Measurements from ENCODE around the gene NDUFAF5. TPM values are rescaled to one million over a fixed set of nuclear protein-coding genes. Genes with fewer than 3 reads are reported as not detected.
A peak's percentile ranks its signal among the peaks of the same experiment; 100 is the strongest.

Gene NDUFAF5
- total RNA-seq, 1 donor, result 16.0 TPM

DNA sequence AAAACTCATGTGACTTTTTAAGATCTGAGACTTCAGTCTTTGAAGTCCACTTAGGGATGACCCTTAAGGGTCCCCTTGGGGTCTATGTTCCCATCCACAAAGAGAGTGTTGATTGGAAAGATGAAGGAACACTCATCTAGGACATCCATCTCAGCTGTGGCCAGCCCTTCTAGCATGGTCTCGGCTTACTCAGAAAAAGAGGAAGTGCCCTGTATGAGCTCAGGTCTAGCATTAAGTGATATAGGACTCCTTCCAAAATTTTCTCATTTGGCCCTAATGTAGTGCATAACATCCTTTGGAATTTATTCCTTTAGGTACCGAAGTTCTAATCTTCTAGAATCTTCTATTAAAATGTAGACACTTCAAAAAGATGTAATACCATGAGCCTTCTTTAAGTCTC, 77.4 kb downstream of the NDUFAF5 start:
- no peak overlapping the region for H3K4me3 ChIP-seq (ENCODE audit: low read depth, low read length)
- no peak for DNase-seq (ENCODE audit: low read depth)
- TF ChIP-seq, protein P1, sequence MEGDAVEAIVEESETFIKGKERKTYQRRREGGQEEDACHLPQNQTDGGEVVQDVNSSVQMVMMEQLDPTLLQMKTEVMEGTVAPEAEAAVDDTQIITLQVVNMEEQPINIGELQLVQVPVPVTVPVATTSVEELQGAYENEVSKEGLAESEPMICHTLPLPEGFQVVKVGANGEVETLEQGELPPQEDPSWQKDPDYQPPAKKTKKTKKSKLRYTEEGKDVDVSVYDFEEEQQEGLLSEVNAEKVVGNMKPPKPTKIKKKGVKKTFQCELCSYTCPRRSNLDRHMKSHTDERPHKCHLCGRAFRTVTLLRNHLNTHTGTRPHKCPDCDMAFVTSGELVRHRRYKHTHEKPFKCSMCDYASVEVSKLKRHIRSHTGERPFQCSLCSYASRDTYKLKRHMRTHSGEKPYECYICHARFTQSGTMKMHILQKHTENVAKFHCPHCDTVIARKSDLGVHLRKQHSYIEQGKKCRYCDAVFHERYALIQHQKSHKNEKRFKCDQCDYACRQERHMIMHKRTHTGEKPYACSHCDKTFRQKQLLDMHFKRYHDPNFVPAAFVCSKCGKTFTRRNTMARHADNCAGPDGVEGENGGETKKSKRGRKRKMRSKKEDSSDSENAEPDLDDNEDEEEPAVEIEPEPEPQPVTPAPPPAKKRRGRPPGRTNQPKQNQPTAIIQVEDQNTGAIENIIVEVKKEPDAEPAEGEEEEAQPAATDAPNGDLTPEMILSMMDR (IDR thresholded peaks at IDR 0.05; ENCODE audit: insufficient read depth, low read depth, low read length), result no peak

DNA sequence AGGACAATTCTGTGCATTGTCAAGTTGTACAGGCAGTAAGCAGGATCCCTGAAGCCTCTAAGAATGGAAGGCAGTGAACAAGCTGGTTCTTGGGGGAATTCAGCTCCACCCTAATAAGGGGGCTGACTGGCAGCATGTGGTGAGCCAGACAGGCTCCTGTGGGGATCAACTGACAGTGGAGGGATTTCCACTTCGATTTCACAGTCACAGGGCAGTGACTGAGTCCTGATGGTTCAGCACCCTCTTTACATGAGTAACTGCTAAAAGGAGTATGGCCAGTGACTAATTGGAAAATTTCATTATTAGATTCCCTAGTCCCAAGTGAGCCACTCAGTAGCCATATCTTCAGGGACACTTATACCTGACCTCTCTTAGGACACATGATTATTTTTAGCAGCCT, 78.4 kb downstream of the NDUFAF5 start:
- no peak for DNase-seq (ENCODE audit: low read depth)
- TF ChIP-seq, protein P1 (IDR thresholded peaks at IDR 0.05; ENCODE audit: insufficient read depth, low read depth, low read length), result no peak
- H3K4me3 ChIP-seq (ENCODE audit: low read depth, low read length), result no peak overlapping the region

DNA sequence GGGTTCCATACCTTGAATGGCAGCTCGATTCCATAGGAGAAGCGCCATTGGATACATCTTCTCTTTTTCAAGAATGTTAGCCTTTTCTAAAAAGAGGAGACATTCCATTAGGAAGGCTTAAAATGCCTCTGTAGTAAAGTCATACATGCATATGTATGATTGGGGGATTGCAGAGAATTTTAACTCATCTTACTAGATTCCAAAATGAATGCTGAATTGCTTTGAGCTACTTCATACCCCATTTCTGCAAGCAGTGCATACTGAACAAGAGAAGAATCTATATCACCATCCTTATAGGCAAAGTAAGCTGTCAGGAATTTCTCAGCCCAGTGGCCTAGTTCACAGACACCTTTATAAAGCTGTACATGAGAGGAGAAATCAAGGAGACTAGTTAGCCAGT, 80.3 kb downstream of the NDUFAF5 start:
- DNase-seq (ENCODE audit: low read depth), result no peak

DNA sequence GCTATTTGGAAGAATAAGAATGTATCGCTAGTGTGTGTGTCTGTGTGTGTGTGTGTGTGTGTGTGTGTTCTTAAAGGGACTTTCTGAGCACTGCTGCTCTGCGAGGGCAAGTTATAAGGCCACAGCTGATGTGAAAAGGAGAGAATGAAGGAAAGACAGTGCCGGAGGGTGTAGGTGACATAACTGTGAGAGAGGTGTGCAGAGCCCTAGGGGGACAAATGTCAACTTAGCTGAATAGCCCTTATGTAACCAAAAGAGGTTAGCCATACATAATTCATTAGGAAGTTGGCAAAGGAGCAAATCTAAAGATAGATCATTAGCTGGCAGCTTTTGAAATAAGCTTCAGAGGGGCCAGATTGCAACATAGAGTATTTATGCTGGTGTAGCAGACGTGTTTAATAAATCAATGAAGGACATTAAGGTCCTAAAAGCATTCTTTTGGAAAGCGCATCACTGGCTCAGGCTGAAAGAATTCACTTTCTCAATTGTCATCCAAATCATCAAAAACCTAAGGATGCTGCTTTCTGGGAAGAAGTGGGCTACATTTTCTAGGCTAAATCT, 81.0 kb downstream of the NDUFAF5 start:
- H3K4me3 ChIP-seq (ENCODE audit: low read depth, low read length), result no peak overlapping the region
- peak; percentile 42 for DNase-seq (ENCODE audit: low read depth)
- TF ChIP-seq, protein P1 (IDR thresholded peaks at IDR 0.05; ENCODE audit: insufficient read depth, low read depth, low read length), result no peak

More for the DNA sequence above, 80.3 kb downstream of the NDUFAF5 start:
- TF ChIP-seq, protein P1 (IDR thresholded peaks at IDR 0.05; ENCODE audit: insufficient read depth, low read depth, low read length), result no peak
- H3K4me3 ChIP-seq (ENCODE audit: low read depth, low read length), result no peak overlapping the region

DNA sequence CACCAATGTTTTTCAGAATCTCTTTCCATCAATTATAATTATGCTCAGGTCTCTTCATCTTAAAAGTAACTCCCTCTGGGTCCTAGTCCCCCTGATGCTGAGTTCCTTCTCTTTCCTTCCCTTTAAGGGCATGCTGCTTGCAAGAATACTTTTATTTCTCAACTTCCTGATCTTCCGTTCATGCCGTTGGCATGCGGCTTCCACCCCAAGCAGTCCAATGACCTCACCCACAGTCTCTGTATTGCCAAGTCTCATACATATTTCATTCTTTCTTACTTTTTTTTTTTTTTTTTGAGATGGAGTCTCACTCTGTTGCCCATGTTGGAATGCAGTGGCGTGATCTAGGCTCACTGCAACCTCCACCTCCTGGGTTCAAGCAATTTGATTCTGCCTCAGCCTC, 83.5 kb downstream of the NDUFAF5 start:
- no peak overlapping the region for H3K4me3 ChIP-seq (ENCODE audit: low read depth, low read length)
- no peak for DNase-seq (ENCODE audit: low read depth)
- TF ChIP-seq, protein P1 (IDR thresholded peaks at IDR 0.05; ENCODE audit: insufficient read depth, low read depth, low read length), result no peak

DNA sequence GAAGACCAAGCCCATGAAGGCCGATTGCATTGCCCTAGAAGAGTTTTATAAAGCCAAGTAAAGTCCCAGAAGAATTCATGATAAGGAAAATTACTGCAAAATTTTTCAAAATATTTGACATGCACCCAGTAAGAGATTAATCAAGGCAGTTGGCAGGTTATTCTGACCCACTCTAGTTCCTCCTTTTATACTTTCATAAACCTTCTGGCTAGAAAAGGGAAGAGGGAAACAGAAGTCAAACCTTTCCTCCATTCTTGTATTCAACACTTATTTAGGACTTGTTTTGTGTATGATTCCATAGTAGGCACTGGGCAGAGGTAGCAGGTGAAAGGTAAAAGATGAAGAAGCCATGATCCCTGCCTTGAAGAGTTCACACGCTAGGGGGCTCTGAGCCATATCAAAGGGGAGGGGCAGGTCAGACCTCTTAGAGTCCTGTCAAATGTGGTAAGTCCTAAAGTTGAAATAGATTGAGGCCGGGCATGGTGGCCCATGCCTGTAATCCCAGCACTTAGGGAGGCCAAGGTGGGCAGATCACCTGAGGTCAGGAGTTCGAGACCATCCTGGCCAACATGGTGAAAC, 85.4 kb downstream of the NDUFAF5 start:
- no peak overlapping the region for H3K4me3 ChIP-seq (ENCODE audit: low read depth, low read length)
- DNase-seq (ENCODE audit: low read depth), result no peak
- TF ChIP-seq, protein P1 (IDR thresholded peaks at IDR 0.05; ENCODE audit: insufficient read depth, low read depth, low read length), result no peak

Other genes starting within 250 kb of the NDUFAF5 start
- 8.1 and 9.5 TPM in 2 replicates for gene TASP1, start 146.1 kb upstream of the NDUFAF5 start, total RNA-seq
- 7.4 and 13.8 TPM in 2 replicates for gene ESF1, start 109 bp upstream of the NDUFAF5 start, total RNA-seq
- not detected in 2 replicates for gene SEL1L2, start 205.6 kb downstream of the NDUFAF5 start, total RNA-seq
- 1.6 and 1.7 TPM in 2 replicates for gene MACROD2, start 210.5 kb downstream of the NDUFAF5 start, total RNA-seq

Data from fibroblast of villous mesenchyme (primary cell).